Measurements from ENCODE around the gene ENDOU.
"Not testable (repeated sequence)": the region's sequence is repeated elsewhere in the genome, so short reads cannot be mapped to it uniquely, and the experiment has no call there.

The ENDOU gene

GRCh38 chr12:47672068-47672467 is 53.2 kb downstream of the ENDOU start:
- DNase-seq, result no peak

GRCh38 chr12:47667935-47668334 is 57.4 kb downstream of the ENDOU start:
- DNase-seq, result not testable (repeated sequence)
